ENCODE results near the gene TRMT11. TPM values are rescaled to one million over a fixed set of nuclear protein-coding genes. Genes with fewer than 3 reads are reported as not detected.

TRMT11 gene
- total and polyA plus RNA-seq, 10 of the 15 experiments (the other 5 are each of a cell fraction or from before 2014, with no cell fraction given), result 34.0 to 81.1 (median 43.7) TPM

DNA sequence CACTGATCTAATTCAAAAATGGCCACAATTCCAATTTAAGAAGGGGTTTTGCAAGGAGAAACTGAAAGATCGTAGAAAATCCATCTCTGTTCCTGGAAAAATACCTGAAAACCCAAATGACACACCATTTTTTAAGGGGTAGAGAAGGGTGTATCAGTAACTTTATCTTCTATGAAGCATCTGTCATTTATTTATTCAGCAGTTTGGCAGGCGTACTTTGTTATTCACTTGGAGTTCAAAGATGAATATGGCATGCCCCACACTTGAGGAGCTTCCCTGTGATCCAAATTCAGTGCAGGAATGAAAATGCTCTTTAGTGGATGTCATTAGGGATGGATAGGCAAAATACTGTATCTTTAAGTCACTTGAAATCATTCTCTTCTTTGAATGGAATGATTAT, 22.5 kb upstream of the TRMT11 start:
- 94% methylated on average over 2 of the region's 2 CpGs for WGBS (ENCODE audit: insufficient coverage, insufficient replicate concordance, low lambda C conversion rate, missing lambda C conversion rate)
- H3K27ac ChIP-seq (ENCODE audit: control insufficient read depth, insufficient read depth), result no peak overlapping the region
- no TSS peak for BruUV-seq (replicated peaks)
- no peaks in the 10 kb centered on the region for H3K4me1 ChIP-seq (ENCODE audit: control insufficient read depth, insufficient read depth, low read length)
- H3K4me2 ChIP-seq (ENCODE audit: control insufficient read depth, insufficient read depth), result no peak overlapping the region
- in situ Hi-C loops (cut with MboI) (no loop called here), intact Hi-C loops (cut with micrococcal nuclease; ENCODE audit: unreplicated experiment) (no loop called here)
- ATAC-seq (no peak), FAIRE-seq (no peak), DNase-seq (ENCODE audit: low read depth, low spot score) (no peak)
- no peaks in the 10 kb centered on the region for H4K20me1 ChIP-seq (ENCODE audit: control insufficient read depth, insufficient read depth)
- POLR2A ChIA-PET, result no interaction called here
- SMC1A ChIA-PET (ENCODE audit: uncharacterized antibody, unreplicated experiment), result interaction anchor here (1.7 to 4.4 kb wide), 4 partner anchors 11 to 183 kb away, joined by 7 to 23 read pairs (median 13); no protein-coding TSS in a partner anchor
- no peak overlapping the region for H3K4me3 ChIP-seq
- no peak overlapping the region for H3K9ac ChIP-seq (ENCODE audit: control insufficient read depth, insufficient read depth, low read length)
- no peaks in the 10 kb centered on the region for H3K27me3 ChIP-seq (replicated peaks in 1 of 2; ENCODE audit: control insufficient read depth in 2 of 2, insufficient read depth in 2 of 2, low read length in 1 of 2)
- no peaks in the 10 kb centered on the region; a peak in 1 of 4 replicates for H3K36me3 ChIP-seq (ENCODE audit: control insufficient read depth in 2 of 2, insufficient read depth in 2 of 2, low read length in 1 of 2)
- H2AFZ ChIP-seq (ENCODE audit: control insufficient read depth, low read depth, low read length), result no peak overlapping the region
- RAD21 ChIA-PET (ENCODE audit: unreplicated experiment), result interaction anchor here (1.0 to 2.0 kb wide), 5 partner anchors 9 to 183 kb away, joined by 3 to 10 read pairs (median 3); no protein-coding TSS in a partner anchor
- CTCF ChIA-PET, result interaction anchor here (1.6 to 15.3 kb wide), 4 partner anchors 9 to 176 kb away, joined by 3 to 505 read pairs (median 94); partner anchors contain the start of gene NCOA7
- TF ChIP-seq, protein P1, sequence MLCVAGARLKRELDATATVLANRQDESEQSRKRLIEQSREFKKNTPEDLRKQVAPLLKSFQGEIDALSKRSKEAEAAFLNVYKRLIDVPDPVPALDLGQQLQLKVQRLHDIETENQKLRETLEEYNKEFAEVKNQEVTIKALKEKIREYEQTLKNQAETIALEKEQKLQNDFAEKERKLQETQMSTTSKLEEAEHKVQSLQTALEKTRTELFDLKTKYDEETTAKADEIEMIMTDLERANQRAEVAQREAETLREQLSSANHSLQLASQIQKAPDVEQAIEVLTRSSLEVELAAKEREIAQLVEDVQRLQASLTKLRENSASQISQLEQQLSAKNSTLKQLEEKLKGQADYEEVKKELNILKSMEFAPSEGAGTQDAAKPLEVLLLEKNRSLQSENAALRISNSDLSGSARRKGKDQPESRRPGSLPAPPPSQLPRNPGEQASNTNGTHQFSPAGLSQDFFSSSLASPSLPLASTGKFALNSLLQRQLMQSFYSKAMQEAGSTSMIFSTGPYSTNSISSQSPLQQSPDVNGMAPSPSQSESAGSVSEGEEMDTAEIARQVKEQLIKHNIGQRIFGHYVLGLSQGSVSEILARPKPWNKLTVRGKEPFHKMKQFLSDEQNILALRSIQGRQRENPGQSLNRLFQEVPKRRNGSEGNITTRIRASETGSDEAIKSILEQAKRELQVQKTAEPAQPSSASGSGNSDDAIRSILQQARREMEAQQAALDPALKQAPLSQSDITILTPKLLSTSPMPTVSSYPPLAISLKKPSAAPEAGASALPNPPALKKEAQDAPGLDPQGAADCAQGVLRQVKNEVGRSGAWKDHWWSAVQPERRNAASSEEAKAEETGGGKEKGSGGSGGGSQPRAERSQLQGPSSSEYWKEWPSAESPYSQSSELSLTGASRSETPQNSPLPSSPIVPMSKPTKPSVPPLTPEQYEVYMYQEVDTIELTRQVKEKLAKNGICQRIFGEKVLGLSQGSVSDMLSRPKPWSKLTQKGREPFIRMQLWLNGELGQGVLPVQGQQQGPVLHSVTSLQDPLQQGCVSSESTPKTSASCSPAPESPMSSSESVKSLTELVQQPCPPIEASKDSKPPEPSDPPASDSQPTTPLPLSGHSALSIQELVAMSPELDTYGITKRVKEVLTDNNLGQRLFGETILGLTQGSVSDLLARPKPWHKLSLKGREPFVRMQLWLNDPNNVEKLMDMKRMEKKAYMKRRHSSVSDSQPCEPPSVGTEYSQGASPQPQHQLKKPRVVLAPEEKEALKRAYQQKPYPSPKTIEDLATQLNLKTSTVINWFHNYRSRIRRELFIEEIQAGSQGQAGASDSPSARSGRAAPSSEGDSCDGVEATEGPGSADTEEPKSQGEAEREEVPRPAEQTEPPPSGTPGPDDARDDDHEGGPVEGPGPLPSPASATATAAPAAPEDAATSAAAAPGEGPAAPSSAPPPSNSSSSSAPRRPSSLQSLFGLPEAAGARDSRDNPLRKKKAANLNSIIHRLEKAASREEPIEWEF (IDR thresholded peaks at IDR 0.05; ENCODE audit: insufficient replicate concordance, low read depth, low read length), result no peak
- TF ChIP-seq, protein P2, sequence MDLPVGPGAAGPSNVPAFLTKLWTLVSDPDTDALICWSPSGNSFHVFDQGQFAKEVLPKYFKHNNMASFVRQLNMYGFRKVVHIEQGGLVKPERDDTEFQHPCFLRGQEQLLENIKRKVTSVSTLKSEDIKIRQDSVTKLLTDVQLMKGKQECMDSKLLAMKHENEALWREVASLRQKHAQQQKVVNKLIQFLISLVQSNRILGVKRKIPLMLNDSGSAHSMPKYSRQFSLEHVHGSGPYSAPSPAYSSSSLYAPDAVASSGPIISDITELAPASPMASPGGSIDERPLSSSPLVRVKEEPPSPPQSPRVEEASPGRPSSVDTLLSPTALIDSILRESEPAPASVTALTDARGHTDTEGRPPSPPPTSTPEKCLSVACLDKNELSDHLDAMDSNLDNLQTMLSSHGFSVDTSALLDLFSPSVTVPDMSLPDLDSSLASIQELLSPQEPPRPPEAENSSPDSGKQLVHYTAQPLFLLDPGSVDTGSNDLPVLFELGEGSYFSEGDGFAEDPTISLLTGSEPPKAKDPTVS (IDR thresholded peaks at IDR 0.05; ENCODE audit: low read depth, low read length), result no peak
- TF ChIP-seq STAT1 (conservative IDR thresholded peaks at IDR 0.05) (no peak), NFXL1 (IDR thresholded peaks at IDR 0.05; ENCODE audit: borderline replicate concordance) (no peak), ZNF274 (IDR thresholded peaks at IDR 0.05; ENCODE audit: insufficient read depth, insufficient read length) (no peak), BMI1 (IDR thresholded peaks at IDR 0.05; ENCODE audit: borderline replicate concordance) (no peak), HDAC6 (IDR thresholded peaks at IDR 0.05; ENCODE audit: unreplicated experiment) (no peak), SREBF1 (IDR thresholded peaks at IDR 0.05; ENCODE audit: low read length) (no peak)
- TF ChIP-seq, protein P3, sequence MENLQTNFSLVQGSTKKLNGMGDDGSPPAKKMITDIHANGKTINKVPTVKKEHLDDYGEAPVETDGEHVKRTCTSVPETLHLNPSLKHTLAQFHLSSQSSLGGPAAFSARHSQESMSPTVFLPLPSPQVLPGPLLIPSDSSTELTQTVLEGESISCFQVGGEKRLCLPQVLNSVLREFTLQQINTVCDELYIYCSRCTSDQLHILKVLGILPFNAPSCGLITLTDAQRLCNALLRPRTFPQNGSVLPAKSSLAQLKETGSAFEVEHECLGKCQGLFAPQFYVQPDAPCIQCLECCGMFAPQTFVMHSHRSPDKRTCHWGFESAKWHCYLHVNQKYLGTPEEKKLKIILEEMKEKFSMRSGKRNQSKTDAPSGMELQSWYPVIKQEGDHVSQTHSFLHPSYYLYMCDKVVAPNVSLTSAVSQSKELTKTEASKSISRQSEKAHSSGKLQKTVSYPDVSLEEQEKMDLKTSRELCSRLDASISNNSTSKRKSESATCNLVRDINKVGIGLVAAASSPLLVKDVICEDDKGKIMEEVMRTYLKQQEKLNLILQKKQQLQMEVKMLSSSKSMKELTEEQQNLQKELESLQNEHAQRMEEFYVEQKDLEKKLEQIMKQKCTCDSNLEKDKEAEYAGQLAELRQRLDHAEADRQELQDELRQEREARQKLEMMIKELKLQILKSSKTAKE (IDR thresholded peaks at IDR 0.05; ENCODE audit: low read depth, poor library complexity, severe bottlenecking), result no peak
- TF ChIP-seq, protein P4, sequence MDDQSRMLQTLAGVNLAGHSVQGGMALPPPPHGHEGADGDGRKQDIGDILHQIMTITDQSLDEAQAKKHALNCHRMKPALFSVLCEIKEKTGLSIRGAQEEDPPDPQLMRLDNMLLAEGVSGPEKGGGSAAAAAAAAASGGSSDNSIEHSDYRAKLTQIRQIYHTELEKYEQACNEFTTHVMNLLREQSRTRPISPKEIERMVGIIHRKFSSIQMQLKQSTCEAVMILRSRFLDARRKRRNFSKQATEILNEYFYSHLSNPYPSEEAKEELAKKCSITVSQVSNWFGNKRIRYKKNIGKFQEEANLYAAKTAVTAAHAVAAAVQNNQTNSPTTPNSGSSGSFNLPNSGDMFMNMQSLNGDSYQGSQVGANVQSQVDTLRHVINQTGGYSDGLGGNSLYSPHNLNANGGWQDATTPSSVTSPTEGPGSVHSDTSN (IDR thresholded peaks at IDR 0.05; ENCODE audit: insufficient replicate concordance, low read depth, low read length), result no peak
- H3K9me3 ChIP-seq (replicated peaks; ENCODE audit: control insufficient read depth, insufficient read depth, low read length), result no peaks in the 10 kb centered on the region
- H3K79me2 ChIP-seq (ENCODE audit: control insufficient read depth, insufficient read depth, low read length), result no peaks in the 10 kb centered on the region
